ENCODE results near the gene ANK3.
A peak's percentile ranks its signal among the peaks of the same experiment; 100 is the strongest.

The ANK3 gene

DNA sequence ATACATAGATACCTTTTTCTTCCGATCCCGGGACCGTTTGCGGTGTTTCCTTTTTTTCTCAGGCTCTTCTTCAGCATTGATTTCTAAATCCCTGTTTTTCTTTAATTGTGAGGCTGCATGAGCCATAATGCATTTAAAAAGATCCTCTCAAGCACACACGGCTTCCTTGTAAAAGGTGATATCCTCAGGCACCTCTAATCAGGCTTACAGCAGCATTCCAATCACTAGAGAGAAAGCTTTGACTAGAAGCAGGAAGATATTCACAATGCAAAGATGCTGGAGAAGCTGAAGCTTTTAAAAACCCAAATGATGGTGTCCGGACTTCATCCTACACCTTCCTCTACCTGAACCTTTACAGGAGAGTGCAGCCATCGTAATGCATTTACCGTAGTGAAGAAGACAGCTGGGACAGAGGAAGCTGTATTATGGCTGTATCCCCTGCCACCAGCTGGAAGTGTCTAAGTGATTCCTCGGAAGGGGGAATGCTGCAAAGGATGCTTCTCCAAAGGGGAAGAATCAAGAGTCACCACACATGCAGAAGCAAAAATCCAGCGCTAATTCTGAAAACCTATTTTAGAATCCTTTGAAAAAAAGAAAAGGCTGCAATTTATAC is at the start of gene ANK3:
ANK3 (minus strand) TSS at position 463 of the 613 bp plus-strand sequence; CDS start at position 126, 337 bp downstream.
- DNase-seq, result no peak

DNA sequence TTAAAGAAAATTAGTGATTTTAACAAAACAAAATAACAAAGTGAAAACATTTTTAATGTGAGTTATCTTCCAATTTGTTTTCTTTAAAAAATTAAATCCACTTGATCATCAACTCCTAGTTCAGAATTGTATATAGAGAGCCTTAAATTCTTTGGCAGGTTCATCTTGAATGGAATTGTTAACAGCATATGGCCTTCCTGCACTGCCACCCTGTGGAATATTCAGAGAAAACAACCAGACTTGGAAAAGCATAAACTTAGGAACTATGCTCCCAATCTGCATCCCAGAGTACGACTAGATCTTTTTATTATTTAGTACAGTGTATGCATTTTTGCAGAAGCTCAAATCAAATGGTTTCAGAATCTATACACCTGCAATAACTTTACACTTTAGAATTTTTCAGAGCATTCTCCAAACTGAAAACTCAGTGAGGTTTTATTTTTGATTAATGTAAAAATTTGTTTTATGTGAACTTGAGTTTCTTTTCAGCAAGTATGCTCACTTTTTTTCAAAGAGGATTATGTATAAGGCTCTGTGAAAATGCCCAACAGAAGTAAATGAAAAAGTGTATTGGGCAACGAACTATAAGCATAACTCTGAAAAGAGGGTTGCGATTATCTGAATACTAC is 44.9 kb upstream of the ANK3 start:
- DNase-seq, result peak; percentile 81

DNA sequence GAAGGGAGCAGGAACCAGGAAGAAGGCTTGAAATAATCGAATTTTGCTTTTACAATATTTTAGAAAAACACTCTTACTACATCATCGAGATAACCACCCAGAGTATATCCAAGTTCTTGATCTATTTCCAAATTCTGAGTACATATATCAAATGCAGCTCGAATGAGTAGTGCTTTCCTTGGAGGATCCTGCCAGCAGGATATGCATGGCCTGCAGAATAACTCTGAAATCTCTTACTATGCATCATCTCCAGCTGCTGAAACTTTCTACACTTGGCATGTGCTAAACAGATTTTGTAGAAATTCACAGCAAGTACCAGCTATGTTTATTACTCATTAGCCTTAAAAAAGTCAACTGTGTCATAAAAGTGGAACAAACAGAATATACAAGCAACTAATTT is 44.0 kb upstream of the ANK3 start:
- DNase-seq, result no peak

DNA sequence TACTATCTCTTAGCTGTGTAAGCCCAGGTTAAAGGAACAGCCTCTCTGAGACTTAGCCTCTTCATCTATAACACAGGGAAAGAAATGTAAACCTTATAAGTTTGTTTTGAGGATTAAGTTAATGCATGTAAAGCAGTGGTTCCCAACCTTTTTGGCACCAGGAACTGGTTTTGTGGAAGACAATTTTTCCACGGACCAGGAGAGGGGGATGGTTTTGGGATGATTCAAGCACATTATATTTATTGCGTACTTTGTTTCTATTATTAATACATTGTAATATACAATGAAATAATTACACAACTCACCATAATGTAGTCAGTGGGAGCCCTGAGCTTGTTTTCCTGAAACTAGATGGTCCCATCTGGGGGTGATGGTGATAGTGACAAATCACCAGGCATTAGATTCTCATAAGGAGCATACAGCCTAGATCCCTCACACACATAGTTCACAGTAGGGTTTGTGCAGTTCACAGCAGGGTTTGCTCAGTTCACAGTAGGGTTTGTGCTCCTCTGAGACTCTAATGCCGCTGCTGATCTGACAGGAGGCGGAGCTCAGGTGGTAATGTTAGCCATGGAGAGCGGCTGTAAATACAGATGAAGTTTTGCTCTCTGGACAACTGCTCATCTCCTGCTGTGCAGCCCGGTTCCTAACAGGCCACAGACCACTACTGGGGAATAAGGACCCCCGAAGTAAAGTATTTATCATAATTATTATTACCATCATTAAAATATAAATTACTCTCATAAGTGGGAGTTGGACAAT is 41.3 kb upstream of the ANK3 start:
- DNase-seq, result no peak

DNA sequence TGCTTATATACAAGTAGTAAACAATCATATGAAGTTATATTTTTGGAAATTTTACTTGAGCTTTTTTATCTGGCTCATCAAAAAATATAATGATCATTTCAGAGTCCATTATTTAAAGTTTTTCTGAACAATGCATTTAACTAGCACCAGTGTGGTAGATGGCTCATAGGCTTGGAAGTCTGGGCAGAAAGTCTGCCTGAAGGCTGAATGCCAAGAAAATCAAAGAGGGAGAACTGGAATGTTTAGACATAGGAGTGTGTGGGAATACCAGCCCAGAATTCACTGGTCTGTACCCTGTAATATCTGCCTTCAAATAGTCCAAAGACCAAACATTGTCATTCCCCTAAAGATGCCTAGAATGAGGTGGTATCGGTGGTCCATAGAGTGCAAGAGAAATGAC is 40.3 kb upstream of the ANK3 start:
- DNase-seq, result no peak

DNA sequence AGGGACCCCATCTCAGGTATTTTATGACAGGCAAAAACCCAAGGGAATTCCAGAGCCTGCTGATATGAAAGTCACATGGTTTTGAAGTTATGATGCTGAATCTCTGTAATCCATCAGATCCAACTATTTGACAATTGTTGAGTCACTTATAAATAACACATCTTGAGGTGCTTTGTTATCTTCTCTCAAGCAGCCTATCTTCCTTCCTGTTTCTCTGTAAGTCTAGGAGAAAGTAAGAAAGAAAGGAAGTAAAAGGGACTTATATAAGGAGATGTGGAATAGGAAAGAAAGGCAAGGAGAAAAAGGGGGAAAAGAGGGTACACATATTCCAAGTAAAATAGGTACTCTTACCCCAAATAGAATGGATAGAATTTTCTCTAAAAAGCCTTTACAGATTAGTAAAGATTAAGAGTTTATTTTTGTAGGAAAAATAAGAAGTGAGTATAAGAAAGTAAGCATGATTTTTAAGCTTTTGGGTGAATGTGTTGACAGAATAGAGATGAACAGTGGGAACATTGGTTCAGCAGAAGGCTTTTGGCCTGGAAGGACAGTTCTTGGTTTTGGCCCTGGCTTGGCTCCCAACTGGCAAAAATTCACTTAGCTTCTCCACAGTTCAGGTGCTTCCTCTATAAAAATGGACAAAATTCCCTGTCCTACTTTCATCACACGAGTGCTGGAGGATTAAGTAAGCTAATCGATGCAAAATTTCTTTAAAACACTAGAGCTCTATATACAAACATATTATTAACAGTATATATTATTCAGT is 39.6 kb upstream of the ANK3 start:
- DNase-seq, result peak; percentile 40

DNA sequence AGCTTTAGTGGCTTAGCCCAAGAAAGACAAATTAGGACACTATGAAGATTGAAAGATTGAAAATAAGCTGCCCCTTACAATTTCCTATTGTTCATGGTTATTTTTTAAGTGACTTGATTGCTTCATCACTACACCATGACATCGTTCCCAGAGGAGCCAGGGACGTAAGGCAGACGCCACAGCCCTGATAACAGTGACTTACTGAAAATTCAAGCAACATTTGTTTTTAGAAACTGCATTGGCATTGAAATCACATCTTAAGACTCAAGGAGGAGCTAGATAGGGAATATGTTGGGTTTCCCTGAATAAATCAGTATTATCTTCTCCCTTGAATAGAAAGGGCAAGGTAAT is 38.7 kb upstream of the ANK3 start:
- DNase-seq, result no peak

DNA sequence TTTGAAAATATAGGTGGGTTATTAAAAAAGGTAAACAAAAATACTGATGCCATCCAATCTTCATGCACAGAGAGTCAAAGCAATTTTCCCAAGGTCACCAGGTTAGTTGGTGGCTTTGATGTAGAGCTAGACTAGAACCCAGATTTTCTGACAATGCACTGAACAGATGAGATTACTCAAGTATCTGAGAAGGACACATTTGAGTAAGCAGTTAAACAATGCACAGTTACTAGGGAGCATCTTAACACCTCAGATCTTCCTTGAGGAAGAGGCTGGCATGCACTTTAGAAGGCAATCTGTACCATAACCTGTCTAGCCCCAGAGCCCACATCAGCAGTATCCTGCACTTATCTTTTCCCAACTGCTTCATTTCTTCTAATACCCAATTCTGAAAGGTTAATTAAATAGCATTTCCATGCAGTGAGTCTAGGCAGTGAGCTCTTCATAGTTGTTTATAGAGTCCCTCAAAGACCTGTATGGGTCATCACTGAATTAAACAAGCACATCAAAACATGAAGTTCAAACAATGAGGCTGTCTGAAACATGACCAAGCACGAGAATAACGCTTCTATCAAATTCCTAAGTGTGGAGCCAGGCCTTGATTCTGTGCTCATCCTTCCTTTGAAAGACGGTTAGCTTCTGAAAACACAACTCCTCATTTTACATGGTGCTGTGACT is 38.2 kb upstream of the ANK3 start:
- no peak for DNase-seq

DNA sequence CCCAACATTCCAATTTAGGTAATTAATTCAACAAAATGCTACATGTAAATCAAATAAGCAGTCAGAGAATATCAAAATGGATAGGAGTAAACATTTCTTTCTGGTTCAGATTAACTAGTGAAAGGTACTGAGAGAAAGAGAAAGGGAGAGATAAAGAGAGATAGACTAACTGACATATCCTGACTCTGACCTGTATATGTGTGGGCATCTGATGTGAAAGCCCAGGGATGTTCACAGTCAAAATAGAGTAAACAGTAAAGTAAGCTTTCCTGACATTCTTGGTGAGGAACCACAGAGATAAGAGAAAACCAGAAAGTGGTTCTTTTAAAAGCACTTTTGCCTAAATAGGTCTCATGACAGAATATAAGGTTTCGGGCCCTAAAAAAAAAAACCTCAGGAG is 37.5 kb upstream of the ANK3 start:
- peak; percentile 35 for DNase-seq

DNA sequence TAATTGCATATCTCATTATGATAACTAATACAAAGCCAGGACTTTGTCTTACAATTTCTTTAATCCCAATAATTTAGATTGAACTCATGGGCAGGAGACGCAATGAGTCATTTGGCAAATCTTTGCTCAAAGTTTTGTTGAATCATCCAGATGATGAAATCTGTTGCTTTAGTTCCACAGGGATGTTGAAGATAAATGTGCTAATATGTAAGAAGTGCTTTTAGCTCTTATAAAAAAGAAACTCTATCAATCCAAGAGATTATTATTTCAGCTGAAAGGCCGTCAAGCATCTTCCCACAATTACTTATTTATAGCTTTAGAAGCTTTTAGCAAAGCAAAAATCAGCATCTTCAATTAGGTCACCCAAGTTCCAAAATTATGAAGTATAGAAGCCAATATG is 36.8 kb upstream of the ANK3 start:
- peak; percentile 11 for DNase-seq

DNA sequence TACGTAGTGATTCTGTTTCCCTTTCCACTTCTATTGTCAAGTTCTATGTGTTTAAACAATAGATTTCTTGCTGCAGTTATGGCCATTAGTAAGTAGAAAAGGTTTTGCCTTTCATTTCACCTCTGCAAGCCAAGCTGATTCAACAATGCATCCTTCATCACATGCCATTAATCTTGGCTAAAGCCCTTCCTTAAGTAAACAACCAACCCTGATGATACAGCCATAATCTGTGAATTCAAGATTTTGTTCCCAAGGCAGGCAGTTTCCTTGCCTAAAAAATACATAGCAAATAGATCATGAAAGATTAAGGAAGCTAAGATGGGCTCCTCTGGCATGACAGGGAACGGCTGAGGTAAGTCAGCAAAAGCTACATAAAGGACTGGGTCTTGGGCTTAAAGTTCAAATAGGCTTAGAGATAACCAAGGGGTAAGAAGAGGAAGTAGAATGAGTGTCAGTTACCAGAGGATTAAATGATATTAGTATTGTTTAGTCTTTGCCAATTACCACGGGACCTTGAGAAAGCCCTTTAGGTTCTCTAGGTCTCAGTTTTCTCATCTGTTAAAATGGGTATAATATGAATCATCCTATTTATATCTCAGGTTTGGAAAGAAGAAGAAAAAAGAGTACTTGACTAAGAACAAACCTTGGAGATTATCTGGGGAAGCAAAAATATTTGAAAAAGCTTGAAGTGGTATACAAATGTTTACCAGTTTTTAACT is 35.9 kb upstream of the ANK3 start:
- peak; percentile 58 for DNase-seq

DNA sequence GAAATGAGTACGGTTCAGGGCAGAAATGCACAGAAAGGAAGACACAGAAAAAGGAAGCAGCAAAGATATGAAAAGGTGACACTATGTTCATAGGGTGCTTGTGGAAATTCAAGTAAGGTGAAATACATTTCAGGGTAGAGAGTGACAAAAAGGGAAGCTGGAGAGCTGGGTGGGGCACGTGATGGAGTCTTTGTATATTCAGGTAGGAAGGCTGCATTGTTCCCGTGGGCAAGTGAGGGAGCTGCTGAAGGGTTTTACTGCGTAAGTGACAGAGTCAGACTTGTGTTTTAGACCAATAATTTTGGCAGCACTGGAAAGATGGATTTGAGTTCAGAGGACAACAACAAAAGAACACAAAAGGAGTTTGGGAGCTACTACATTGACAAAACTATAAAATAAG is 35.3 kb upstream of the ANK3 start:
- peak; percentile 33 for DNase-seq

DNA sequence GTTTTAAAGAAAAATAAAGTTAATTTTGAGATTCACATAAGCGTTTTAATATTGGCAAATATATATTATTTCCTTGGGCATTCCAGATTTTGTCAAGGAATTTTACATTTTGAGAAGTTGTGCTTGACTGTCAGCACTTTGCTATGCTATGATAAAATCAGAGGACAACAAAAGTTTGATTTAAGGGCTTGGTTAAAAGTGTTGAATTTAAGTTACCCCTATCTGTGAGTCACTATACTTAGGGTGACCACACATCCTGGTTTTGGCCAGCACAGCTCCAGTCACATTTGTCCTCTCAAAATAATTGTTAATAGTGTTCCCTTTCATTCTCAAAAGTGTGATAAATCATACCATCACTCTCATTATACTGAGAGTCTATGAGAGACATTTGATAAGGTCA is 34.2 kb upstream of the ANK3 start:
- DNase-seq, result no peak

DNA sequence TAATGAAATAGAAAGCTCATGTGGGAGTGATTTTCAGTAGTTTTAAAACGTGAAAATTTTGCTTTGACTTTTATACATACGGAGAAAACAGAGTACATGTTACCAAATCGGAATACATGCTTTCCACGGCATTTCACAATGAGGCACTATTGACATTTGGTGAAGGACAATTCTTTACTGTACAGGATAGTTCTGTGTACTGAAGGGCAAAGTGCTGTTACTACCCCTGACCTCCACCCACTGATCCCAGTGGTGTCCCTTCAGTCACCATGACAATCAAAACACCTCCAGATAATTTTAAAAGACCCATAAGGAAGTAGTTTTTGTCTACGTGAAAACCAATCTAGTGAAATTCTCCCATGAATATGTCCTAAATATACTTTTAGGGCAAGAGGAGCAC is 33.1 kb upstream of the ANK3 start:
- DNase-seq, result no peak

DNA sequence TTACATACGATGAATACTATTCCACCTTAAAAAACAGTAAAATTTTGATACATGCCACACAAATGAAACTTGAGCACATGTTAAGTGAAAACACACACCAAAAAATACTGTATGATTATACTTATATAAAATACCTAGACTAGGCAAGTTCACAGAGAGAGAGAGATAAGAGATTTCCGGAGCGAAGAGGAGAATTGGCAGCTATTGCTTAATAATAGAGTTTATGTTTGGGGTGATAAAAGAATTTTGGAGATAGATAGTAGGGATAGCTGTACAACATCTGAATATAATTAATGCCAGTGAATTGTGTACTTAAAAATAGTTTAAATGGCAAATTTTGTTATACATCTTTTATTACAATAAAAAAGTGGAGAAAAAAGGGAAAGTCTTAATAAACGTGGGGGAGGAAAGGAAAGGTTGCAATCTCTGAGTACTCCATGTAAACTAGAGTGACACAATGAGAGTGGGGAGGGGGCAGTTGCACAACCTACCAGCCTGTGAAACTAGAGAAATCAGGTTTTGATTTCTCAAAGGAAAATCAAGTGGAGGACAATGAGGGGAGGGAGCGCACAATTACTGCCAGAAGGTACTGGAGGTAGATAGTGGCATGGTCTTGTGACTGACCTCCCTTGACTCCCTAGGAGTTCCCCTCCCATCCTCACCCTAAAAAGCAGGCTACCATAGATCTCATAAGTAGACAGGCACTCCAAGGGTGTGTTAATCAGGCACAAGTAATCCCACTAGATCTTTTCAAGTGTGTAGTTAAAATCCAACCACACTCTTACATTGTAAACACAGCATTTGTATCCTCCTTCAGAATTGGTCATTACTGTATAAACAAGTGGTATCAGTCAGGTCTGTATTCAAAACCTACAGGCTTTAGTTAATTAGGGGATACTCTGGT is 31.6 kb upstream of the ANK3 start:
- DNase-seq, result peak; percentile 25

DNA sequence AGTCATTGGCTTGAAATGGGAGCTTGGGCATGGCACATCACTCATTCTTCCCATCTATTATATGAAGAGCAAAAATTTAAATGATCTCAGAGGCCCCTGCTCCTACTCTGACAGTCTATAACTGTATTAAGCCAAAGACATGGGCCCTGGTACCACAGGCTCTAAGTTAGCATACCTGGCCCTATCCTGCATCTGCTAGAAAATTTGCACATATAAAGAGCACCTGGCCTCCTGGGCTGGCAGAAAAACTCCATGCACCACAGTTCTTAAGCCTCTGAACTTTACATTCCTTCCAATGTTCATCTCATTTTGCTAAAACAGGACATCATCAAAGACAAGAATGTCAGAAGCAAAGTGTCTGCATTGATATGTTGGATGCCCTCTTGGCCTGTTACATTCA is 29.6 kb upstream of the ANK3 start:
- no peak for DNase-seq

DNA sequence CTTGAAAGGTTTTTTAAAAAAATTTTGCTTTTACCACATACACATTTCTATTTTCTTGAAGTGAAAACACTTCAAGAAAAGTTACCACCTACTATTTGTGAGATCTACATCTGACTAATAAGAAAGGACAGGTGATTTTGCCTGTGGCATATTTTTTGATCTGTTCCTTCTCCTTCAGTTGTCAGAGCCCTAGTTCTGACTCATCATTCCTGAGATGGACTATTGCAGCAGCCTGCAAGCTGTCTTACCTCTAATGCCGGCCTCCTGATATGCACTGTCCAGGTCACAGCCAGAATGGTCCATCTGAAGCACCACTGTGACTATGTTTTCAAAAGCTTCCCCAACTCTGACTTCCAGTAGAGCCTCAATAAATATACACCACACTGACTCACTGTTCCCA is 28.2 kb upstream of the ANK3 start:
- DNase-seq, result no peak

DNA sequence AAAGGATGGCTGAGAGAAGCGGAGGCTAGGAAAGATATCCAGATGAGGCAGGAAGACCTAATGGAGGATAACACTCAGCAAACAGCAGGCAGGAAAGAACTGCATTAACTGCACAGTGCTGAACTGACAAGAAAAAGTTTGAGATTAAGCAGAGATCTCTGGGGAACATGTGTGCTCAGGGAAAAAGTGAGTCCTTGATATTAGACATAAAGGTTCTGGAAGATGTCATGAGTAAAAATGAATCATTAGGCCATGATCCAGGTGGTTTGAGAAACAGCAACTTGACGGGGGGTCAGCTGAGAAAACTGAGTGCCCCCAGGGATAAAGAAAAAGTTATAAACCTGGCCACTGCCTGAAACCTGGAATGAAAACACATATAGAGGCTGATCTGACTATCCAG is 27.3 kb upstream of the ANK3 start:
- no peak for DNase-seq

DNA sequence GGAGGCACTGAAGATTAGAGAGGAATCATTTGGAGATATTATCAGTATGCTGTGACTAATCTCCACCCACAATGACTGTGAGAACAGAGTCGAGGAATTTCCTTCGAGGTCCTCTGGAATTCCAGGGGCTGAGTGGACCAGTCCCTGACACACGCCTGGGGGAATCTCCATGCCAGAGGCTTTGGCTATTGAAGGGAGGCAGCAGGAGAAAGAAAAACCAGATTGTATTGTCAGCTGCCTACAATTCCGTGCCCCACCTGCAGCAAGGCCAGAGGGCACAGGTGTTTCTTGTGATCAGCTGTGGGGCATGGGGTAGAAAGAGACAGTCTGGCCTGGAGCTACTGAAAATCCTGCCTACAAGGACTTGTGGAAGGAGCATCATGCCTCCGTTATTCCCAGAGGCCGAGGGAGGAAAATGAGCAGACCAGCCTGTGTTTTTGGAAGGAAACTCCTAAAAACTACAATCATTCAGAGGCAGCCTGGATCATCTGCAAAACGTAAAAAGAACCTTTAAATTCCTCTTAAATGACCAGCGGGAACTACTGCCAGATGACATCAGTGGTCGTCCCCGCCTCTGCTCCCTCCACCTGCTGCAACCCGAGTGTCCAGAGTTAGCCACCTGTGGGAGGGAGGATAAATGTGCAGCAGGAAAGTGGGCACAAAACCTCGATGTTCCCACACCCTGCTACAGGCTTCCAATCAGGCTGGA is 25.4 kb upstream of the ANK3 start:
- DNase-seq, result no peak

DNA sequence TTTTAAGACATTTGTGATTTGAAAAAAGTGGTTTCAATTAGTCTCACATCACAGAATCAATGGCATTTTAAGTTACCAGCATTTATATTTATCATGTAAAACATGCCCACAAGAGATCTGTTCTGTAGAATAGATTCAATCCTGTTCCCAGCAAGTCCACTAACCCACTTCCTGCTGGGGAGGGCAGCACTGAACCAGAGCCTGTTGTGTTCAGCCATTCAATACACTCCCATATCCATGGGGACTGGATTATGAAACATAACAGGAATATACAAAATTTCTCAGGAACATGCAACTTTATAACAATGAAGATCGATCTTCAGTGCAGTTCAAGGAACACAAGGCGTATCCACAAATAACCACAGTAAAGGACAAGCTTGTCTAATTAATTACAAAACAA is 24.4 kb upstream of the ANK3 start:
- DNase-seq, result no peak

Measured in OCI-M1 (cell line).